Activated T-helper 1 cell treated with anti-CD3 and anti-CD28 coated beads, Interleukin-2, amount 50 U/mL, for 16 hours (primary cell): ENCODE data around the gene SOCS6.

Experiments used
- DNase-seq, 2 donors: peaks; one replicate each; pipeline ENCODE4 v3.0.0-alpha.2; 2020; ENCODE audit warnings: low read depth in 1 of 2, low spot score in 1 of 2

SOCS6 gene

DNA sequence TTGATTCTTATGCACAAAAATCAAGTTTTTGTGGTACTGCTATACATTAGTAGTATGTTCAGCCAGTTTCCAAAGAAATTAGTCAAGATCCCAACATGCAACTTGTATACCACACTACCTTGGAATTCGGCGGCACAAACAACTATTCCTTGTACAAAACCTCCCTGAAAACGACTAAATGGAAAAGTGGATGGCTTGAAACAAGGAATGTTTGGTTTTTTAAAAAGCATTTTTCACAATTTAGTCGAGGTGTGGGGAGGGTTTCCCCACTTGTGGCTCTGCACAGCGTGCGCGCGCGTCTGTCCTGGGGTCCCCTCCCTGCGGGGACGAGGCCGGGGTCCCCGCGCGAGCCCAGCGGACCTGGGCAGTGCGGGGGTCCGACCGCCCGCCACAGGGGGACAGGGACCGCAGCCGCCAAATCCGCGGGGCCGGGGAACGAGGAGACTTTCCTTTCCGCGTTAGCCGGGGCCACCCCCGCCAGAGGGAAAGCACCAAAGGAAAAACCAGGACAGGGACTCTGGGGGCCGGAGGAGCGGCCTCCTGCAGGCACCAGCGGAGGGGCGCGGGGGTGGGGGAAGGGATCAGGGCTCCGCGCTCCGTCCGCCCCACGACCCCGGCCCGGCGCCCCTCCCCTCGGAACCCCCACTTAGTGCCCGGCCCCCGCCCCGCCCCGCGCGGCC, 534 bp upstream of the SOCS6 start:
- DNase-seq, result no peak

DNA sequence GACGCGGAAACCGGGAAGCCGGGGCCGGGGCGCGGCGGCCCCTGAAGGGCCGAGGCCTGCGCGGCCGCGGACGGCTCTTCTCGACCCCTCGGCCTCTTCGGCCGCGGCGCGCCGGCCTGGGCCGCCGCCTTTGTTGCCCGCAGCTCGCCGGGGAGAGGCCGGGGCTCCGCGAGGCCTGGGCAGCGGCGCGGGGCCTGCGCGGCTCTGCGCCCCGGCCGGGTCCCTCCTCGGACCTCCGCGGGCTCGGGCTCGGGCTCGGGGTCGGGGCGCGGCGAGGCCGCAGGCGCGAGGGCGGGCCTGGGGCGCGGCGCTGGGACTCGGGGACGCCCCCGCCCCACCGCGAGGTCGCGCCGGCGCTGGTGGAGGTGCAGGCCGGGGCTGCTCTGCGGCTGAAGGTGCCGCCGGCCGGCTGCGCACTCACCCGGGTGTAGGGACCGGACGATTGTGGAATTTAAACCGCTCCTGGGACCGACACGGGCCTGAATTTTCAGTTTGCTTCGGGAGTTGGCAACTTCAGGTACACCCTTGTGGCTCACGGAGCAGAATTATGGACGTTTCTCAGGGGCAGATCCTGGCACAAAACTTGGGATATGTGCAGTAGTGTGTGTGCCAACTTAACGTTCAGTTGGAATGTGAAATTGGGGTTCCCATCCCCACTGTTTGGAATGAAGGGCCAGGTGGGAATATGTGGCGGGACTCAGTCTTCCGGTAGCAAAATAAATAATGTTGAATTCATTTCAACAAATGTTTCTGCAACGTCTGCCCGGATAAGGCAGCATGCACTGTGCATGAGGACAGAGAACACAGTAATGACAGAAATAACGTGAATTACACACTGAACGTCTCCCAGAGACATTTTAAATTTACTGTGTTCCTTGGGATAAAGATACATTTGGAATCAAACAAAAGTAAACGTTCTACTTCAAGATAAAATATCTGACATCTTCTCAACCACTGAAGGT, 787 bp downstream of the SOCS6 start:
- DNase-seq, result no peak

DNA sequence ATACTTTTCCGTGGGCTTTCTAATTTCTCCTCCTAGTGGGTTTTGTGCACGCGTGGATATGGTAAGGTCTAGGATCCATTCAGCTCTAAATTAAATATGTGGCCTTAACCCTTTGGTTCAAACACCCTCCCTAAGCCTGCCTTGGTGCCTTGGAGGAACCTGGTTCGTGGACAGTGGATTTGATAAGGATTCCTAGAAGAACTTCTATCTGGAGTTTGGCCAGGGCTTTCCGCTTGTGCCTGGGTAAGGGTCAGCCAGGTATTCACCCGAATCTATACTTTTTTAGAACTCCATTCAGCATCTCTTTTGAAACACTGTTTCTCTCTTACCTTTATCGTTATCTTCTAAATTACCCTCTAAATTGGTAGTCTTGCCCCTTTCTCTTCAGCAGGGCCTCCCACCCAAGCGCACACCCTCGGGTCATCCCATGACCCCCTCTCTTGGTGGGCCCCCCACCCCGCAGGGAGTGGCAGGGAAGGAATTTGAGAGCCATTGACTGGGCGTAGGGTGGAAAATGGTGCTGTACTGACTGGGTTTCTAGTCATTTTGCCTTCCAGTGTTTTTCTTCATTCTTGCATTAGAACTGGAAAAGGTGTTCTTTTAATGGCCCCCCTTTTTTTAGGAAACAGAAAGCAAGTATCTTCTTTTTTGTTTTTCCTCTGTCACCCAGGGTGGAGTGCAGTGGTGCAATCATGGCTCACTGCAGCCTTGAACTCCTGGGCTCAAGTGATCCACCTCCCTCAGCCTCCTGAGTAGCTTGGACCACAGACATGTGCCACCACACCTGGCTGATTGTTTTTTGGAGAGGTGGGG, 1.8 kb downstream of the SOCS6 start:
- no peak for DNase-seq

DNA sequence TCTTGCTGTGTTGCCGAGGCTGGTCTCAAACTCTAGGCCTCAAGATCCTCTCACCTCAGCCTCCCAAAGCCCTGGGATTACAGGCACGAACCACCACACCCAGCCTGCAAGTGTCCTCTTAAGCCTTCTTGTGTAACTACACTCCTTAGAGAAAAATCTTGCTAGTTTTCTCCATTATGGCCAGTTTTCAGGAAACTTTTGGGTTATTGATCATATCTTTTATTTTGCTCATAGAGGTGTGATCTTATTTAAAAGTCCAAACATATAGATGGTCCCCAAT, 2.4 kb downstream of the SOCS6 start:
- no peak for DNase-seq

DNA sequence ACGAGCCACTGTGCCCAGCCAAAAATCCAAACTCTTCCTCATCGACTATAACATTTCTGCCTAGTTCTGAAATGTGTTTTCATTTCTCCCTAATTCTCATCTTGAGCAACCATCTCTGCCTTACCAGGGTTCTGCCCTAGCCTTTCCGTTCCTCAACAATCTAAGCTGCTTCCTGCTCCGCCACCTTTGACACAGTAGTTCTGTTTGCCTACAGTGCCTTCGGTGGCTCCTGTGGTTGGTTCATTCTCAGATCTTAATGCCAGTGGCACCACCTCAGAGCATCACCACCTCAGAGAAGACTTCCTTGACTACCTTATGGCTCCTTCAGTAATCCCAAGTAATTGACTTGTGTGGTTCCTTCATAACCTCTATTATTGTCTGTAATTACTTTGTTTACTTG, 3.8 kb downstream of the SOCS6 start:
- DNase-seq, result no peak

DNA sequence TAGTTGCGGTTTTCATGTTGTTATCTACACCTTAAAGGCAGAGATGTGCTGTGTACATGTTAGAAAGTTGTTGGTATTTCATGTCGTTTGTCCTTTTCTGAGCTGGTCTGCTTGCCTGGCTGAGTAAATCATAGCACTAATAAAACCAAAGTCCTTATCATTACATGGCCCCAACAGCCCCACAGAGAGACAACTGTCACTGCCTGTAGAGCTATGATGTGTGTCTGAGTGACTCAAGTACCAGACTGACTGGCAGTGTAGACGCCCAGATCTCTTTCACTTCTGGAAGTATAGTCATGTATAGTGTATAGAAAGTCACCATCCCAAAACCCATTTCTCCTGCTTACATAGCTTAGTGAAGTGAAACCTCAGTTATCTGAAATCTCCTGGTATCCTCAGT, 4.3 kb downstream of the SOCS6 start:
- DNase-seq, result no peak

DNA sequence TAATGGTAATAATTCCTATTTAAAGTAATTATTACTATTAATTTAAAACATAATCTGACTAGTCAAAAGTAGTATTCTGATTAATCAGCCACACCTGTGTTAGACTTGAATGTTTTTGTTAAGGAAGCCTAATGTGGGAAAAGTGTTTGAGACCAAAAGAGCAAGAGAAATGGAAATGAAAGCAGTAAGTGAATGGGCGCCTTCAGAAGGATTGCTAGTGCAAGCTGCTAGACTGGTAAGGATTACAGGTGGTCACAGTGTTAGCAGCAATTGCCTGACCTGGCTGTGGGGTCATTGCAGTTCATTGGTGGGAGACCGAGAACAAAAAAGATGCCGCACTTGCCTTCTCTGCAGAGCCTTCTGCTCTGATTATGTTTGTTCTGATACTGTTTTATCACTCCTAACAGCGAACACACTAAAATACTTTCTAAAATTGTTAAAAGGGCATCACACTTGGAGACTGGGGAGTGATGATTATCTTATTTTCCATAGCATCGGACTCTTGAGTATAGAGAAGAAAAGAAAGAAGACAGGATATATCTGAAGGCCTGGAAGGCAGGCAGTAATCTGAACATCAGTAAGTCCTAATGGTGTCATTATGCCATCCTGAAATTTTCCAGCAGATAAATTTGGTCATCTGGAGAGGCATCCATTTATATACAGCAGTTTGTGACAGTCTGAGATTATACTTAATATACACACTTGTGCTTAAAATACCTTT, 5.8 kb downstream of the SOCS6 start:
- no peak for DNase-seq

DNA sequence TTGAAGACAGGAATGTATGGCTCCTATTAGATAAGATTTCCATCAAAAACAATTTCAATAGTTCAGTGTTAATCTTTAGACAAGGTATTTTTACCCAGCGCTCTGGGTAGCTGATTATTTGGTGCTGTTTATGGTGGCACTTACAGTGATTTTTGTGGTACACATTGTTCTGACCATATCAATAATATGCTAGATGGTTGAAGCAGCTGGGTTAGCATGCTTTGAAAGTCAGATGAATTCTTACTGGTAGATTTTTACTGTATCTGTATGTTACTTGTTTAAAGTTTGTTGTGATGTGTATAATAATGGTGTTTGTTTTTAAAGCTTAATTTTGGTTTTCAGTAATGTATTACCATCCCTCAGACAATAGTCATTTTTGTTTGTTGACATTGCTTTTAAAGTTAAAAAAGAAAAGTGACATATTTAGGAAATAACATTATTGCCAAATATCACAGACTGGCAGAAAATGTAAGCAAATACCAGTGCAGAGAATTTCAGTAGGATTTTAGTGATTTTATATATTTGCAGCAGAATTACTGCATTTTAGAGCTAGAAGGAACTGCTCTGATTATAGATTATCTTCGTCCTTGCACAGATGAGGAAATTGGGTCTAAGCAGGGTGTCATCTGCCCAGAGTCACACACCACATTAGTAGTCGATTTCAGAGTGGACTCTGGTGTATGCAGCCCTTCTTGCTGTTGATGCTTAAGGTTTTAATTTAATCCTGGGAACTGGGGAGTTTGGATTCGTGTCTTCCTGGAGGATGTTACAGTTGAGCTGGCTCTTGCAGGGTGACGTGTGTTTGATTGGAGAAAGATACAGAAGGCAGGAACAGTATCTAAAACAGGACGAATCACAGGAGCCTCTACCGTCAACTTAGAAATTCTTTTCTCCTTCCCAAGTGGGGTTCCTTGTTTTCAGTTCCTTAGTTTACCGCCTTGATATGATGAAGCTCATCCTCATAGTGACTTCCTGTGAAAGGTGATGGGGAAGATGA, 6.6 kb downstream of the SOCS6 start:
- DNase-seq, result no peak

DNA sequence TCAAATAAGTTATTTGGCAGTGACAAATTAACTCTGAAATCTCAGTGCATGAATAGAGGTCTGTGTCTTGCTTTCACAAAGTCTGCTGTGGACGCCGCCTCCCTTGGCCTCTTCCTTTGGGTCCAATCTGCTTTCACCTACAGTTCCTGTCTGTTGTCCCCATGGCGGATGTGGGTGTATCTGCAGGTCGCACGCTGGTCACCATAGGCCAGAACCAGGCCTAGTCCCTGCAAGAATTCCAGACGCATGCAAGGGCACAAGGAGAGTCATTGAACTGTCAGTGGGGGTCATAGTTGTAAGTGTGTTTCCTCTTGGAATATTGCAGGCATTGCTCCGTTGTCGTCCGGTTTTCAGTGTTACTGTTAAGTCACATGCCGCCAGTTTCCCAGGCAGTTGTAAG, 7.4 kb downstream of the SOCS6 start:
- no peak for DNase-seq

DNA sequence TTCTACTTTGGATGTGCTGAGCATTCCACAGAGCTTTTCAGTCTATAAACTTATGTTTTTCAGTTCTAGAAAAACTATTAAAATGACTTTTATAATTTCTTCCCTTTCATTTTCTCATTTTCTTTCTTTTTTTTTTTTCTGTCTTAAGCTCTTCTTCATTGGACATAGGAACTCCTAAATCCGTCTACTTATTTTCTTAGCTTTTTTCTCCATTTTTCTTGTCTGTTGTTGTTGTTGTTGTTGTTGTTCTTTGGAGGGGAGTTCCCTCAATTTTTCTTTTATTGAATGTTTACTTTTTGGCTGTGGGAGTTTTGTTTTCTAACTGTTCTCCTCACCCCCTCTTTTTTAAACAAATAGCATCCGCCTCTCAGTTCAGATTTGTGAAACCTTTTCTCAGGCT, 7.9 kb downstream of the SOCS6 start:
- DNase-seq, result no peak

DNA sequence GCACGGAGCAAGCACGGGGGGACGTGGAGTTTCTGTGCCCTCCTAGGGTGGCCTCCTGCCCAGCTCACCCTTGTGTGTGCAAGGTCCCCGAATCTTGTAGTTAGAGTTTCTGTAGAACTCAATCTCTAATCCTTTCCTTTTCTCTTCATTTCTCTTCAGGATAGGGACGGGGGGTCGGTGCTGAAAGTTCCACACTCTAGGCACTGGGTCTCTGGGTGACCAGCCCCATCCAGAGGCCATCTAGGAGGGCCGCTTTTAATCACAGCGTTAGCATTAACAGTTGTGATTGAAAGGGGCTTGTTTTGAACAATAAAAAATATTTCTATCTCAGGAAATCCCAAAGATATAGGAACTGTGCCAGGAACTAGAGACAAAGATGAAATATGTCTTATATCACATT, 10.5 kb downstream of the SOCS6 start:
- no peak for DNase-seq

DNA sequence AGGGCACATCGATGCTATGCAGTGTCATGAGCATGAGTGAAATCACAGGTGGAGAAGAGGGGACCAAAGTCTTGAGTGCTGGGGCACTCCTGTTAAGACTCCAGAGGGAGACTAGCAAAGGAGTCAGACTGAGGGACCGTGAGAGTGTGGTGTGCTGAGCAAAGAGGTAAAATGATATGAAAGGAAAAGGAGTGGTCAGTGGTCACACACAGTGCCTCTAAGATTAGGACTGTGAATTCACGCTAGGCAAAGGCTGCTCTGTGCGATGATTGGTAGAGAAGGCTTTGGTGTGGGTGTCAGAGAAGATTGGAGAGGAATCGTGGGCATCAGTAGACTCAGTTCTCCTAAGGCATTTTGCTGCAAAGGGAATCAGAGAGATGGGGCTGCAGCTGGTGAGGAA, 12.8 kb downstream of the SOCS6 start:
- DNase-seq, result no peak

DNA sequence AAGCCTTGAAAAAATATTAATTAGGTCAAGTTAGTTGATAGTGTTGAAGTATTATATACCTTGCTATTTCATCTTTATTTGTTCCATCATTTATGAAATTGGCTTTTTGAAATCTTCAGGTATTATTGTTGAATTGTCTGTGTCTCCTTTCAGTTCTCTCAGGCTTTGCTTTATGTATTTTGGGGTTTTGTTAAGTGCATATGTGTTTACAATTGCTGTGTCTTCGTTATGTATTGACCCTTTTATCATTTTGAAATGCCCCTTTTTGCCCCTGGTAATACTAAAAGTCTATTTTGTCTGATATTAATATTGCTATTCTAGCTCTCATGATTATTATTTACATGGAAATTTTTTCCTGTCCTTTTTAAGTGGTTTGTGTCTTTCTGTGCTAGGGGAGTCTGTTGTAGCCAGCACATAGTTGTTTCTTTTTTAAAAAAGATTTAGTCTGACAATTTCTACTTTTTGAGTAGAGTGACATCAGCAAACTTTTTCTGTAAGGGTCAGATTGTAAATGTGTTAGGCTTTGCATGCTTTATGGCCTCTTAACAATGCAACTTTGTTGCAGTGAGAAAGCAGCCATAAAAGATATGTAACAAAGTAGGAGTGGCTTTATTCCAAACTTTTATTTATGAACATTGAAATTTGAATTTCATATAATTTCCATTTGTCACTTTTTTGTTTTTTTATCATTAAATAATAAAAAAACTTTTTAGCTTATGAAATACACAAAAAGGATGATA, 19.9 kb downstream of the SOCS6 start:
- DNase-seq, result no peak

DNA sequence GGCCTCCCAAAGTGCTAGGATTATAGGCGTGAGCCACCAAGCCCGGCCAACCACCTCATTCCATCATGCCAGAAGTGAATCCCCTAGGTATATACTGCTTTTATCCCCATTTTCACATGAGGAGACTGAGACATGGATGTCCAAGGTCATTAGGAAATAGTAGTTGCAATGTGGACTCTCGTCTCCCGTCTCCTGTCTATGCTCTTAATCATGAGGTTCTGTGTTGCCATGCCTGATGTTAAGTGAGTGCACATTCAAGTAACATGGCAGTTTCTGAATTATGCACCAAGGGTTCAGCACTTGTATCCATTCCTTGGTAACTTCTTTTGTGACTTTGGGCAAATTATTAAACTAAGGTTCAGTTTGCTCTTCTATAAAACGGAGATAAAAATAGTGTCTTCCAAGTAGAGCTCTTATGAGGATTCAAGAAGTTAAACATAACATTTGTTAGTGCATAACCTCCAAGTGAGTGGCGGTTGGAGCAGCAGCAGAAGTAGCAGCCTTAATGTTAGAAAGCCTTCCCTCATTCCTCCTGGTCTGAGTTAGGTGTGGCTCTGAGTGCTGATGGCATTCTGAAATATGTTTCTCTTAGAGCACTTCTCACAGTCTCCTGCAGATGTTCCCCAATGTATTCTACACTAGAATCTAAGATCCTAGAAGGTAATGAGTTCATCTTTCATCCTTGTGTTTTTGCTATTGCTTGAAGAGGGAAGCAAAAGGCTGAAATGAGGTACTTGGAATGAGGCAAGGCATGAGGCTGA, 21.9 kb downstream of the SOCS6 start:
- DNase-seq, result no peak

DNA sequence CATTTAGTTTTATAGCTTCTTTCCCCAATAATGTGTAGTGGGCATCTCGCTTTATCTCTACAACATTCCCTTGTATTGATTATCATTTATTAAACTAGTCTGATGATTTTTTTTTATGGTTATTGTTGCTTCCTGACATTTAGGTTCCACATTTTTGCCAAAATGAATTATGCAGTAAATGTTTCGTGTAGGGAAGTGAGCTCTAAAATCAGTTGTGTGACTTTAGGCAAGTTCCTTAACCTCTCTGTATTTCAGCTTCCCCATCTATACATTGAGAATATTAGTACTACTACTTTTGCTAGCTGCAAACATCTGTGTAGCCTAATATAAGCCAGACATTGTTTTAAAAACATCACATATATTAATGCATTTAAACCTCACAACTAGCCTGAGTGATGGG, 22.9 kb downstream of the SOCS6 start:
- no peak for DNase-seq

DNA sequence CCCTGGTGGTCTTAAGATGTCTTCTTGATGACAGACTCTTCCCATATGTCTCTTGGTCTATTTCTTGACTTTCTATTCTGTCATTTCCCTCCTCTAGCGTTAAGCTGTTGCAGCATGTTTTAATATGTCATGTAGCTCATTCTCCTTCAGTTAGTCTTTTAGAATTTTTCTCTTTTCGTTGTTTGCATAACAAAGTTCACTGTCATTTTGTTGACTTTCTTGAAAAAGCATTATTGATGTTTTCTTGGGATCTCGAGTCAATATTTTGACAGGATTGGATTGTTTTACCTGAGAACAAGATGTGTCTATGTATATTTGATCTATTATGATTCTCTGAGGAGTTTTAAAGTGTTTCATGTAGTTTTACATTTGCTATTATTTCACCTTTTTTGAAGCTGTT, 24.8 kb downstream of the SOCS6 start:
- no peak for DNase-seq

DNA sequence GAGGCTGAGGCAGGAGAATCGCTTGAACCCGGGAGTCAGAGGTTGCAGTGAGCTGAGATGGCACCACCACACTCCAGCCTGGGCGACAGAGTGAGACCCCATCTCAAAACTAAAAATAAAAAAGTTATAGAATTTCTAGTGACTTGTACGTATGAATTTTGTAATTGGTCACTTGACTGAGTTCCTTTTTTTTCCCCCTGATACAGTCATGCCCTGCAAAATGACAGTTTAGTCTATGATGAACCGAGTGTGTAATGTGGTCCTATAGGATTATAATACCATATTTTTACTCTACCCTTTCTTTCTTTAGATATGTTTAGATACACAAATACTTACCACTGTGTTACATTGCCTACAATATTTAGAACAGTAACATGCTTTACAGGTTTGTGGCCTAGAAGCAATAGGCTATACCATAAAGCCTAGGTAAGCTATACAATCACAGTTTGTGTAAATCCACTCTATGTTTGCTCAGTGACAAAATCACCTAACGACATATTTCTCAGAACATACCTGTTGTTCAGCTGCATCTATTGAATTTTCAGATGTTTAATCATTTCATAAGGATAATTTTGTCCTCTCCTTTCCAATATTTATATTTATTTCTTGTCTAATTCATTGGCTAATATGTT, 25.4 kb downstream of the SOCS6 start:
- DNase-seq, result no peak

DNA sequence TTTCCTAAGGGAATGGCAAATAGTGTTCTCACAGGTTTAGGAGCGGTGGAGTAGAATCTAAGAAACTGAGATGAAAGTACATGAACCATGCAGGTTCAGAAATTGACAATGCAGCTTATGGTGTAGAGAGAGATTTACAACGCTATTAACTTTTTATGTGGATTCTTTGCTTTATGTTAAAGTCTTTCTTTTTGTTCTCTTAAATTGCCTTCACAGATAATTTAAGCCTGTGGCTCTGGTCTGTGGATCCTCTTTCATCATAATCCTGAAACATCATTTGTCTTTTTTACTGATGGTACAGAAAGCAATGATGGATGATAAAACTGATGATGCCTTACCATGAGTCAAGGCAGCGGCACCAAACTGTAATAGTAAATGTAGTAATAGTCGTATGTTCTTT, 30.3 kb downstream of the SOCS6 start:
- no peak for DNase-seq
